ENCODE data around the gene NAXE. TPM values are rescaled to one million over a fixed set of nuclear protein-coding genes. Genes with fewer than 3 reads are reported as not detected.

The NAXE gene
- total RNA-seq, 1 donor from 2014 or later, result 108 TPM

- Mint-ChIP-seq H3K27me3 (no peaks in the 10 kb centered on the region), H3K27ac (no peak overlapping the region), H3K4me1 (ENCODE audit: low read depth) (peaks cover 4% of the 10 kb centered on the region), H3K4me3 (ENCODE audit: low read depth) (no peak overlapping the region), H3K9me3 (ENCODE audit: low read depth) (no peaks in the 10 kb centered on the region), H3K36me3 (ENCODE audit: insufficient read depth) (peaks cover 13% of the 10 kb centered on the region)
- TF ChIP-seq CTCF (IDR thresholded peaks at IDR 0.05; ENCODE audit: unreplicated experiment), result no peak
- no peak for DNase-seq (ENCODE audit: low spot score, unreplicated experiment)
Observed at GRCh38 chr1:156593661-156593989, 2.0 kb downstream of the NAXE start.

GRCh38 chr1:156594190-156594589 lies 2.6 kb downstream of the NAXE start:
- no peak overlapping the region for H3K27ac Mint-ChIP-seq
- peaks cover 4% of the 10 kb centered on the region for H3K4me1 Mint-ChIP-seq (ENCODE audit: low read depth)
- no peak for DNase-seq (ENCODE audit: low spot score, unreplicated experiment)
- TF ChIP-seq CTCF (IDR thresholded peaks at IDR 0.05; ENCODE audit: unreplicated experiment), result no peak
- H3K4me3 Mint-ChIP-seq (ENCODE audit: low read depth), result no peak overlapping the region
- peaks cover 13% of the 10 kb centered on the region for H3K36me3 Mint-ChIP-seq (ENCODE audit: insufficient read depth)
- H3K27me3 Mint-ChIP-seq, result no peaks in the 10 kb centered on the region
- H3K9me3 Mint-ChIP-seq (ENCODE audit: low read depth), result no peaks in the 10 kb centered on the region

GRCh38 chr1:156595016-156595415 lies 3.4 kb downstream of the NAXE start:
- no peak for TF ChIP-seq CTCF (IDR thresholded peaks at IDR 0.05; ENCODE audit: unreplicated experiment)
- no peak overlapping the region for H3K4me3 Mint-ChIP-seq (ENCODE audit: low read depth)
- H3K36me3 Mint-ChIP-seq (ENCODE audit: insufficient read depth), result peaks cover 13% of the 10 kb centered on the region
- H3K4me1 Mint-ChIP-seq (ENCODE audit: low read depth), result peaks cover 4% of the 10 kb centered on the region
- no peaks in the 10 kb centered on the region for H3K9me3 Mint-ChIP-seq (ENCODE audit: low read depth)
- no peaks in the 10 kb centered on the region for H3K27me3 Mint-ChIP-seq
- H3K27ac Mint-ChIP-seq, result peak overlapping the region; percentile 15
- no peak for DNase-seq (ENCODE audit: low spot score, unreplicated experiment)

GRCh38 chr1:156596426-156596825 lies 4.8 kb downstream of the NAXE start:
- DNase-seq (ENCODE audit: low spot score, unreplicated experiment), result no peak
- Mint-ChIP-seq H3K4me1 (ENCODE audit: low read depth) (peaks cover 7% of the 10 kb centered on the region), H3K36me3 (ENCODE audit: insufficient read depth) (peaks cover 13% of the 10 kb centered on the region), H3K4me3 (ENCODE audit: low read depth) (no peak overlapping the region), H3K27ac (no peak overlapping the region), H3K9me3 (ENCODE audit: low read depth) (no peaks in the 10 kb centered on the region), H3K27me3 (no peaks in the 10 kb centered on the region)
- TF ChIP-seq CTCF (IDR thresholded peaks at IDR 0.05; ENCODE audit: unreplicated experiment), result no peak

- H3K4me3 Mint-ChIP-seq (ENCODE audit: low read depth), result no peak overlapping the region
- H3K27ac Mint-ChIP-seq, result no peak overlapping the region
Observed at GRCh38 chr1:156598125-156598524, 6.5 kb downstream of the NAXE start.

More at GRCh38 chr1:156598125-156598524, 6.5 kb downstream of the NAXE start:
- no peaks in the 10 kb centered on the region for H3K9me3 Mint-ChIP-seq (ENCODE audit: low read depth)
- peaks cover 7% of the 10 kb centered on the region for H3K4me1 Mint-ChIP-seq (ENCODE audit: low read depth)
- no peak for DNase-seq (ENCODE audit: low spot score, unreplicated experiment)
- TF ChIP-seq CTCF (IDR thresholded peaks at IDR 0.05; ENCODE audit: unreplicated experiment), result no peak
- H3K27me3 Mint-ChIP-seq, result no peaks in the 10 kb centered on the region
- H3K36me3 Mint-ChIP-seq (ENCODE audit: insufficient read depth), result peaks cover 13% of the 10 kb centered on the region
